Measurements from ENCODE around the gene LYSMD1. TPM values are rescaled to one million over a fixed set of nuclear protein-coding genes. Genes with fewer than 3 reads are reported as not detected.

The LYSMD1 gene
- total and polyA plus RNA-seq, 2 of the 8 experiments (the other 6 are each of a cell fraction or from before 2014, with no cell fraction given), result 2.4 to 6.0 TPM

DNA sequence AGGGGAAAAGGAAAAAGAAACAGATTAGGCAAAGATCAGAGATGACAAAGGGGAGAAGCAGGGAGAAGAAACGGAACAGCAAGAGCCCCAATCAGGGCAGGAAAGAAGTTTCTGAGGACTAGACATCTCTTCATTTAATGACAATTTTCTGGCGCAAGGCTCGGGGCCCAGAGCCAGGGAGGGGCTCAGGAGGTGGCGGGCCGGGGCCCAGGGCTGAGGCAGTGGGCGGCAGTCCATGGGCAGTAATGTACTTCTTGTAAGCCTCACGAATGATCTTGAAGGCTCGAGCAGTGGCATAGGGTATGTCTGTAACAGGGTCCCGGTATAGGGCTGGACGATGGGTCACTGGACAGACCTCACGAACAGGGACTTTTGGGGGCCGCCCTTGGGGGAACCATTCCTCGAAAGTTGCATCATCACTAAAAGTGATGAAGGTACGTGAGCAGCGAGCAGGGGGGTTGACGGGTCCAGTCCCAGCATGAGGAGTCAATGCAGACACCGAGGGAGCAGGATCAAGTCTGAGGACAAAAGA, 10.9 kb upstream of the LYSMD1 start:
- 94% methylated on average over 17 of the region's 17 CpGs; no CpG with 5 or more reads in 1 of the 2 experiments for WGBS, 2 experiments (ENCODE audit: extremely low coverage in 1 of 2, insufficient coverage in 1 of 2, insufficient read length in 1 of 2, insufficient replicate concordance in 2 of 2, low coverage in 1 of 2, low lambda C conversion rate in 2 of 2, missing lambda C conversion rate in 1 of 2)
- Histone ChIP-seq H3K9ac (replicated peaks in 1 of 4; ENCODE audit: extremely low read depth in 1 of 4, low read depth in 3 of 4, low read length in 3 of 4) (no peak overlapping the region), H2BK120ac (replicated peaks; ENCODE audit: low read depth, low read length) (no peak overlapping the region), H2AFZ (ENCODE audit: low read length) (no peak overlapping the region), H3K4me1 (replicated peaks in 1 of 4; ENCODE audit: control insufficient read depth in 3 of 4, insufficient read depth in 4 of 4, low read length in 3 of 4) (no peaks in the 10 kb centered on the region), H3K18ac (ENCODE audit: extremely low read depth, low read length) (no peak overlapping the region), H3K23ac (ENCODE audit: insufficient read length) (no peak overlapping the region), H3K23me2 (ENCODE audit: low read depth, low read length) (no peaks in the 10 kb centered on the region), H4K8ac (ENCODE audit: extremely low read depth, insufficient read depth, low read length) (0 out of 2 replicates have a peak overlapping the region, but pooled peaks have one; percentile 40), H4K20me1 (replicated peaks in 1 of 2; ENCODE audit: control insufficient read depth in 1 of 2, insufficient read depth in 2 of 2, low read length in 2 of 2) (no peaks in the 10 kb centered on the region), H4K5ac (ENCODE audit: insufficient read length, low read depth, low read length) (no peak overlapping the region), H3K36me3 (ENCODE audit: control insufficient read depth in 2 of 4, insufficient read depth in 4 of 4, low read length in 3 of 4) (peaks cover 12 to 54% (median 34%) of the 10 kb centered on the region in 4 experiments), H3K4me3 (ENCODE audit: extremely low read depth in 1 of 4, insufficient read depth in 2 of 4, low read depth in 3 of 4, low read length in 4 of 4) (no peak overlapping the region), H3K4me2 (ENCODE audit: insufficient read depth in 1 of 2, low read depth in 2 of 2, low read length in 2 of 2) (no peak overlapping the region), H2BK20ac (ENCODE audit: low read length) (no peak overlapping the region), H4K91ac (replicated peaks; ENCODE audit: insufficient read length, low read length) (no peak overlapping the region), H3K9me3 (ENCODE audit: insufficient read depth in 2 of 2, low read depth in 1 of 2, low read length in 1 of 2) (no peaks in the 10 kb centered on the region), H3K27ac (ENCODE audit: low read depth, low read length) (no peak overlapping the region), H3K4ac (replicated peaks; ENCODE audit: insufficient read length, low read depth, low read length) (no peak overlapping the region), H2BK5ac (ENCODE audit: low read depth, low read length) (no peak overlapping the region), H3K79me2 (ENCODE audit: control insufficient read depth in 1 of 2, insufficient read depth in 2 of 2, low read length in 2 of 2) (no peaks in the 10 kb centered on the region), H3K27me3 (replicated peaks in 1 of 4; ENCODE audit: control insufficient read depth in 3 of 4, extremely low read depth in 1 of 4, insufficient read depth in 3 of 4, low read length in 3 of 4) (no peaks in the 10 kb centered on the region), H3K14ac (ENCODE audit: insufficient read length) (no peak overlapping the region), H2AK5ac (ENCODE audit: low read depth, low read length) (no peak overlapping the region), H3K79me1 (ENCODE audit: low read depth, low read length) (no peaks in the 10 kb centered on the region), H2BK12ac (ENCODE audit: low read depth, low read length) (no peak overlapping the region), H2BK15ac (ENCODE audit: low read length) (no peak overlapping the region), H3K56ac (replicated peaks; ENCODE audit: insufficient read length, low read depth, low read length) (no peak overlapping the region)
- TF ChIP-seq ZNF274 (IDR thresholded peaks at IDR 0.05; ENCODE audit: borderline replicate concordance, extremely low read depth, low read length) (no peak), BCL11A (IDR thresholded peaks at IDR 0.05; ENCODE audit: low read depth in 2 of 2, low read length in 2 of 2) (no peak), PHF8 (conservative IDR thresholded peaks at IDR 0.05; ENCODE audit: low read depth, low read length) (no peak), CHD2 (IDR thresholded peaks at IDR 0.05; ENCODE audit: low read length) (no peak)
- POLR2A ChIA-PET (ENCODE audit: partially characterized antibody), result interaction anchor here (0.6 to 2.9 kb wide), 5 partner anchors 10 to 214 kb away, joined by 3 to 13 read pairs (median 8); partner anchors contain the start of genes SCNM1 and VPS72
- FAIRE-seq, result no peak
- no peak for DNase-seq (ENCODE audit: low read depth in 1 of 2, low spot score in 2 of 2)
- CTCF ChIA-PET (ENCODE audit: partially characterized antibody), result interaction anchor here (0.8 to 3.1 kb wide), 17 partner anchors 10 to 428 kb away, joined by 3 to 16 read pairs (median 4); partner anchors contain the start of genes TNFAIP8L2 and VPS72
